Activated CD4-positive, CD25-positive, alpha-beta regulatory T cell treated with anti-CD3 and anti-CD28 coated beads, Interleukin-2, amount 50 U/mL, for 24 hours (primary cell): Measurements from ENCODE around the gene RGPD3.
"Not testable (repeated sequence)": the region's sequence is repeated elsewhere in the genome, so short reads cannot be mapped to it uniquely, and the experiment has no call there.

ENCODE experiments used
- ATAC-seq, 2 donors: fragments of 150-1000 bp; cut with Tn5 transposase; one replicate each; pipeline ENCODE4 v1.10.0; 2021; ENCODE audit warnings: mild to moderate bottlenecking in 1 of 2, moderate library complexity in 1 of 2

The RGPD3 gene

GRCh38 chr2:106479563-106479962, 11.3 kb upstream of the RGPD3 start:
- not testable (repeated sequence) for ATAC-seq

- ATAC-seq = not testable (repeated sequence)
Measured at GRCh38 chr2:106477647-106478046, 9.4 kb upstream of the RGPD3 start.

- peak in 1 of 2 donors; percentile 55 for ATAC-seq
Measured at GRCh38 chr2:106470658-106471057, 2.4 kb upstream of the RGPD3 start.

- ATAC-seq = not testable (repeated sequence)
Measured at GRCh38 chr2:106467516-106467915, 697 bp downstream of the RGPD3 start.

- not testable (repeated sequence) for ATAC-seq
Measured at GRCh38 chr2:106461882-106462281, 6.3 kb downstream of the RGPD3 start.

GRCh38 chr2:106390680-106391079, 77.5 kb downstream of the RGPD3 start:
- ATAC-seq = not testable (repeated sequence)

GRCh38 chr2:106388814-106389410, 79.3 kb downstream of the RGPD3 start:
- not testable (repeated sequence) for ATAC-seq

GRCh38 chr2:106384548-106384947, 83.7 kb downstream of the RGPD3 start:
- not testable (repeated sequence) for ATAC-seq

- ATAC-seq = not testable (repeated sequence)
Measured at GRCh38 chr2:106381867-106382266, 86.3 kb downstream of the RGPD3 start.

GRCh38 chr2:106379567-106379966, 88.6 kb downstream of the RGPD3 start:
- not testable (repeated sequence) for ATAC-seq

- not testable (repeated sequence) for ATAC-seq
Measured at GRCh38 chr2:106369182-106369581, 99.0 kb downstream of the RGPD3 start.

- no peak for ATAC-seq
Measured at GRCh38 chr2:106366204-106366885, 101.9 kb downstream of the RGPD3 start.

- no peak for ATAC-seq
Measured at GRCh38 chr2:106363791-106364190, 104.4 kb downstream of the RGPD3 start.

GRCh38 chr2:106362789-106363188, 105.4 kb downstream of the RGPD3 start:
- no peak for ATAC-seq

GRCh38 chr2:106359512-106359911, 108.7 kb downstream of the RGPD3 start:
- ATAC-seq = no peak

GRCh38 chr2:106358521-106358920, 109.7 kb downstream of the RGPD3 start:
- ATAC-seq = no peak

- ATAC-seq = no peak
Measured at GRCh38 chr2:106358081-106358480, 110.1 kb downstream of the RGPD3 start.

GRCh38 chr2:106356291-106356690, 111.9 kb downstream of the RGPD3 start:
- ATAC-seq = no peak

GRCh38 chr2:106353676-106354075, 114.5 kb downstream of the RGPD3 start:
- ATAC-seq = no peak

GRCh38 chr2:106350980-106351379, 117.2 kb downstream of the RGPD3 start:
- ATAC-seq = no peak

- no peak for ATAC-seq
Measured at GRCh38 chr2:106344302-106344701, 123.9 kb downstream of the RGPD3 start.

GRCh38 chr2:106343274-106343673, 124.9 kb downstream of the RGPD3 start:
- ATAC-seq = no peak

- ATAC-seq = no peak
Measured at GRCh38 chr2:106342831-106343251, 125.4 kb downstream of the RGPD3 start.

- no peak for ATAC-seq
Measured at GRCh38 chr2:106341666-106342065, 126.5 kb downstream of the RGPD3 start.
